Fibroblast of lung (primary cell): ENCODE data around the gene ABHD13. TPM values are rescaled to one million over a fixed set of nuclear protein-coding genes. Genes with fewer than 3 reads are reported as not detected.

Experiments
- DNase-seq, 2 donors: peaks; one replicate each; pipeline versions ENCODE4 v3.0.0 to v3.0.0-alpha.2; 2010; ENCODE audit warnings: low read depth in 2 of 2
- H2AFZ ChIP-seq: 2 replicates; pipeline ENCODE4 v1.5.1; 2012; ENCODE audit warnings: low read length, control low read depth, inconsistent platforms
- H3K27ac ChIP-seq: 2 replicates; pipeline ENCODE4 v1.5.1; 2011; ENCODE audit warnings: low read length, control low read depth; ENCODE audit not compliant: insufficient read depth
- H3K27me3 ChIP-seq: 2 replicates; pipeline ENCODE4 v1.5.1; 2011; ENCODE audit warnings: mild to moderate bottlenecking, low read length; ENCODE audit not compliant: control insufficient read depth, insufficient read depth
- H3K36me3 ChIP-seq: 2 replicates; pipeline ENCODE4 v1.5.1; 2011; ENCODE audit warnings: low read length; ENCODE audit not compliant: control insufficient read depth, insufficient read depth
- H3K4me1 ChIP-seq: 2 replicates; pipeline ENCODE4 v1.5.1; 2011; ENCODE audit warnings: low read length; ENCODE audit not compliant: control insufficient read depth, insufficient read depth; ENCODE audit errors: extremely low read depth
- H3K4me2 ChIP-seq: 2 replicates; pipeline ENCODE4 v1.5.1; 2011; ENCODE audit warnings: low read length, control low read depth; ENCODE audit not compliant: insufficient read depth; ENCODE audit errors: extremely low read depth
- H3K4me3 ChIP-seq, 4 experiments: fragments of 200-600 bp in 1 of 4; sonication (generic) in 1 of 4; replicated peaks in 1 of 4; 2 replicates each; pipeline ENCODE4 v1.5.1; 2011 to 2016; ENCODE audit warnings: low read length in 4 of 4, low read depth in 3 of 4, mild to moderate bottlenecking in 3 of 4, control low read depth in 2 of 4, inconsistent platforms in 1 of 4, mixed read lengths in 1 of 4; ENCODE audit not compliant: insufficient read depth in 1 of 4; ENCODE audit errors: control extremely low read depth in 1 of 4
- H3K79me2 ChIP-seq: 2 replicates; pipeline ENCODE4 v1.5.1; 2012; ENCODE audit warnings: mild to moderate bottlenecking, low read length, inconsistent platforms; ENCODE audit not compliant: control insufficient read depth, insufficient read depth
- H3K9ac ChIP-seq: 2 replicates; pipeline ENCODE4 v1.5.1; 2011; ENCODE audit warnings: mild to moderate bottlenecking, low read length, control low read depth; ENCODE audit not compliant: insufficient read depth
- H3K9me3 ChIP-seq: 2 replicates; pipeline ENCODE4 v1.5.1; 2012; ENCODE audit warnings: low read depth, low read length; ENCODE audit not compliant: control insufficient read depth, insufficient read depth
- H4K20me1 ChIP-seq: 2 replicates; pipeline ENCODE4 v1.5.1; 2011; ENCODE audit warnings: low read length; ENCODE audit not compliant: control insufficient read depth, insufficient read depth; ENCODE audit errors: extremely low read depth
- EZH2 ChIP-seq: IDR thresholded peaks from 2 replicates; pipeline ENCODE4 v1.5.1; 2012; ENCODE audit warnings: low read length, control low read depth, mild to moderate bottlenecking; ENCODE audit errors: missing control alignments
- polyA minus RNA-seq: library from RNA; depleted of rRNA, polyadenylated mRNA; stranded (reverse); fragments of >200 nt; gene quantifications from 2 replicates; pipeline ENCODE4 v1.2.3, GENCODE V29; 2011; ENCODE audit warnings: low replicate concordance
- polyA plus RNA-seq, 2 donors: library from polyadenylated mRNA; depleted of rRNA in 1 of 2; stranded (reverse) in 1 of 2; unstranded in 1 of 2; fragments of >200 nt; gene quantifications; 2 replicates each; pipeline ENCODE4 v1.2.1, GENCODE V29; 2011 to 2012; ENCODE audit warnings: missing spikeins in 1 of 2
- total RNA-seq: library from RNA; depleted of rRNA; stranded (reverse); fragments of >200 nt; gene quantifications from 2 replicates; pipeline ENCODE4 v1.2.1, GENCODE V29; 2014
- TF ChIP-seq, protein P1 (sequence below), 2 donors: IDR thresholded peaks in 1 of 2; conservative IDR thresholded peaks in 1 of 2; 1 replicate in 1 of 2; 2 replicates in 1 of 2; pipeline ENCODE4 v1.5.1; 2011 to 2012; ENCODE audit warnings: low read length in 2 of 2, control low read depth in 1 of 2, inconsistent platforms in 1 of 2, low read depth in 1 of 2, mild to moderate bottlenecking in 1 of 2

Gene ABHD13
- total RNA-seq (7.1 and 7.7 TPM in 2 replicates), polyA plus RNA-seq (7.2 and 9.7 TPM in 2 replicates), polyA minus RNA-seq (0.12 and 0.19 TPM in 2 replicates)
- 4.5 and 5.8 TPM in 2 replicates for polyA plus RNA-seq (2012)

DNA sequence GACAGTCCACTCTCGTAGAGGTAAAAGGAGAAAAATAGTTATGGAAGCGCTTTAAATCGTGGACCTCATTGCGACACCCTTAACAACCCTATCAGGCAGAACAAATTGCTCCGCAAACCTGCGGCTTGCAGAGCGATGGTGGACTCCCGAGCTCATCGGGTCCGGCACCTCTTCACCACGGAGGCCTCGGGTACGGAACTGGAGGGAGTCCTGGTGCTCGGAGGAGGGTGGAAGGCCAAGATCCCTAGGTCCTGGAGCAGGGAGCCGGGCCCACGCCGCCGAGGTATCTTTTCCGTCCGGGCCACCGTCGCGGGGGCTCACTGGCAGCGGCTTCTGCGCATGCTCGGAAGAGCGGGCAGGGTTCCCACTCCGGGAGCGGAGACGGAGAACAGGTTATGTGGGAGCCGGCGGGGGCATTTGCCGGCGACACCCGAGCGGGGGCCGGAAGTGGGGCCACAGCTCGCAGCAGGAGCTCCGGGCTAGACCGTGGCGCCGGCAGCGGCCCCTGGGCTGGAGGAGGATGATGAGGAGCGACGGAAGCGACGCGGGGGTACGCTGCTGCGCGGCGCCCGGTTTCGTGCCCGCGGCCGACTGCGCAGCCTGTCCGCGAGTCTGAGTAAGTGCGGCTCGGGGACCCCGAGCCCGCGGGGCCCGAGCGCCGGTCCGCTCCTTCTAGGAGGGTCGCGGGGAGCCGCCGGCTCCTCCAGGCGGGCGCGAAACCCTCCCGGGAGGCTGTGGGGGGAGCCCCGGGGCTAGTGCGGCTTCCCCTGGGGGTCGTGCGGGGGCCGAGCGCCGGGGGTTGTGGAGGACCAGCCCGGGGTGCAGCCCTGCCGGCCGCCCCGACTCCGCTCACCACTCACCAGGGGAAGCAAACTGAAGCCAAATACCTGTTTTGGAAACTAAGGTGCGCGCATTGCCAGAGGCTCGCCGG lies at the start of gene ABHD13:
ABHD13 (plus strand) TSS at position 349 of the 931 bp plus-strand sequence. CDS start 10,827 bp downstream, outside the sequence.
- Histone ChIP-seq H3K27me3 (no peaks in the 10 kb centered on the region), H3K4me1 (peaks cover 2% of the 10 kb centered on the region), H3K79me2 (peaks cover 41% of the 10 kb centered on the region), H3K36me3 (no peaks in the 10 kb centered on the region), H2AFZ (peak within 1 kb of the TSS; percentile 99), H3K9me3 (no peaks in the 10 kb centered on the region), H3K4me3 (peak within 1 kb of the TSS; percentile 70 to 90 (median 86)), H3K9ac (peak within 1 kb of the TSS; percentile 96), H3K27ac (peak within 1 kb of the TSS; percentile 96), H3K4me2 (peak within 1 kb of the TSS; percentile 95), H4K20me1 (no peaks in the 10 kb centered on the region)
- peak; percentile 85 to 92 for DNase-seq
- no peak for TF ChIP-seq EZH2
- TF ChIP-seq, protein P1, sequence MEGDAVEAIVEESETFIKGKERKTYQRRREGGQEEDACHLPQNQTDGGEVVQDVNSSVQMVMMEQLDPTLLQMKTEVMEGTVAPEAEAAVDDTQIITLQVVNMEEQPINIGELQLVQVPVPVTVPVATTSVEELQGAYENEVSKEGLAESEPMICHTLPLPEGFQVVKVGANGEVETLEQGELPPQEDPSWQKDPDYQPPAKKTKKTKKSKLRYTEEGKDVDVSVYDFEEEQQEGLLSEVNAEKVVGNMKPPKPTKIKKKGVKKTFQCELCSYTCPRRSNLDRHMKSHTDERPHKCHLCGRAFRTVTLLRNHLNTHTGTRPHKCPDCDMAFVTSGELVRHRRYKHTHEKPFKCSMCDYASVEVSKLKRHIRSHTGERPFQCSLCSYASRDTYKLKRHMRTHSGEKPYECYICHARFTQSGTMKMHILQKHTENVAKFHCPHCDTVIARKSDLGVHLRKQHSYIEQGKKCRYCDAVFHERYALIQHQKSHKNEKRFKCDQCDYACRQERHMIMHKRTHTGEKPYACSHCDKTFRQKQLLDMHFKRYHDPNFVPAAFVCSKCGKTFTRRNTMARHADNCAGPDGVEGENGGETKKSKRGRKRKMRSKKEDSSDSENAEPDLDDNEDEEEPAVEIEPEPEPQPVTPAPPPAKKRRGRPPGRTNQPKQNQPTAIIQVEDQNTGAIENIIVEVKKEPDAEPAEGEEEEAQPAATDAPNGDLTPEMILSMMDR (conservative IDR thresholded peaks at IDR 0.05 in 1 of 2, IDR thresholded peaks at IDR 0.05 in 1 of 2; ENCODE audit: low read depth in 1 of 2, low read length in 2 of 2), result no peak

DNA sequence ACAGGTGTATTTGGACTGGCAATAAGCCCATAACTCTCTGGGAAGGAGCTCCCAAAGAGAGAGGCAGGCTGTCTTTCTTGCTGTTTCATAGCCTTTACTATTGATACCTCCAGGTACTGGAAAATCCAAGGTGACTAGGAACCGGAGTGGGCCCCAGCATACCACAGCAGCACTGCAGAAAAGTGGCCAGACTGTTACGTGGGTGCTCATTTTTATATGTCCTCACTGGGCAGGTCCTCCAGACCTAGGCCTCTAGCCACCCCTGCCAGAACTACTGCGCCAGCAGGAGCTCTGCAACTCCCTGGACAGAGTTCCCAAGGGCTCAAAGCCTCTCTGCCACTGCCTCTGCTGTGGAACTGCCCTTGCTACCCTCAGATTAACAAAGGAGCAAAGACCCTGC lies 49.3 kb upstream of the ABHD13 start:
- Histone ChIP-seq H3K79me2 (no peaks in the 10 kb centered on the region), H3K27ac (no peak overlapping the region), H3K4me2 (no peak overlapping the region), H4K20me1 (no peaks in the 10 kb centered on the region), H3K4me3 (no peak overlapping the region), H3K4me1 (no peaks in the 10 kb centered on the region), H3K27me3 (no peaks in the 10 kb centered on the region), H3K9me3 (no peaks in the 10 kb centered on the region), H3K36me3 (no peaks in the 10 kb centered on the region), H3K9ac (no peak overlapping the region), H2AFZ (no peak overlapping the region)
- TF ChIP-seq, protein P1 (conservative IDR thresholded peaks at IDR 0.05 in 1 of 2, IDR thresholded peaks at IDR 0.05 in 1 of 2; ENCODE audit: low read depth in 1 of 2, low read length in 2 of 2), result no peak
- no peak for TF ChIP-seq EZH2
- DNase-seq, result no peak

DNA sequence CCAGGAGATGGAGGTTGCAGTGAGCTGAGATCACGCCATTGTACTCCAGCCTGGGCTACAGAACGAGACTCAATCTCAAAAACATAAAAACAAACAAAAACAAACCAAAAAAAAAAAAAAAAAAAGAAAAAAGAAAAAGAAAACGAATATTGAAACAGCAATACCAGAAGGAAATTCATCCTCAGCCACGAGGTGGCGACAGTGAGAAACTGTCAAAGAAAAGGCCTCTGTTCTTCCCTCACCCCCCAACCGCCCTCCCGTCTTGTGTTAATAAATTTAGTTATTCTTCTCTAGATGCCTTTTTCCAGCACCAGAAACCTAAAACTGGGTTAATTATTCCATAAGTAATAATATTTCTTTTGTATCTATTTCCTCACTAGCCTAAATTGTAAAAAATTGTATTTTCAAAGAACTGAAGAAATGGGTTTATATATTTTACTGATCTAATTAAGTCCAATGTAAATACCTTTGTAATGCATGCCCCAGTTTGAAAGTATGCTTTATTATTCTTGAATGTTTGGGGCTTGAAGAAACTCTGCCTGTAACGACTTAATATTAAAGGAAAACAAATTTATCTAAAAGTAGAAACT lies 41.4 kb upstream of the ABHD13 start:
- H3K9ac ChIP-seq, result no peak overlapping the region
- no peak for TF ChIP-seq EZH2
- TF ChIP-seq, protein P1 (conservative IDR thresholded peaks at IDR 0.05 in 1 of 2, IDR thresholded peaks at IDR 0.05 in 1 of 2; ENCODE audit: low read depth in 1 of 2, low read length in 2 of 2), result peak; percentile 33 to 53
- no peaks in the 10 kb centered on the region for H3K36me3 ChIP-seq
- no peak overlapping the region for H3K4me3 ChIP-seq
- no peaks in the 10 kb centered on the region for H3K79me2 ChIP-seq
- DNase-seq, result peak in 1 of 2 donors; percentile 12
- no peaks in the 10 kb centered on the region for H3K27me3 ChIP-seq
- no peaks in the 10 kb centered on the region for H3K9me3 ChIP-seq
- no peaks in the 10 kb centered on the region for H3K4me1 ChIP-seq
- no peak overlapping the region for H2AFZ ChIP-seq
- no peak overlapping the region for H3K4me2 ChIP-seq
- H4K20me1 ChIP-seq, result no peaks in the 10 kb centered on the region
- H3K27ac ChIP-seq, result no peak overlapping the region
